GM19372 (cell line): Measurements from ENCODE around the gene SURF4.

Experiments used
- ATAC-seq: cut with Tn5 transposase; IDR thresholded peaks from one replicate; pipeline ENCODE4 v1.9.1; 2021; ENCODE audit warnings: mild to moderate bottlenecking, low read depth, moderate library complexity; ENCODE audit not compliant: unreplicated experiment

SURF4 gene

DNA sequence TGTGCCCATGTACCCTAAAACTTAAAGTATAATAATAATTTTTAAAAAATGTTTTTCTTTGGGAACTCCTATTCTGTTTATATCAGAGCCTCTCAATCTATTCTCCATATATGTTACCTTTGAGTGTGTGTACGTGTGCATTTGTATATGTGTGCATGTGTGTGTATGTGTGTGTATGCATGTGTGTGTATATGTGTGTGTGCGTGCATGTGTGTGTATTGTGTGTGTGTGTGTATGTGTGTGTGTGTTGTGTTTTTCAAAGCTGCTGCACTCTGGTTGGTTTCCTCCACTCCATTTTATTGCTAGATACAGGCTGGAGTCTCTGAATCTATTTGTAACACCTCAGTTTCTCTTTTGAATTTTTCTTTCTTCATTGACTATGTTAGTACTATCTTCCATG lies 59.9 kb downstream of the SURF4 start:
- no peak for ATAC-seq
